Spleen (tissue), 7 donors: ENCODE data around the gene SNAPC2.
"Not testable (repeated sequence)": the region's sequence is repeated elsewhere in the genome, so short reads cannot be mapped to it uniquely, and the experiment has no call there.

ENCODE experiments used
- POLR2A ChIP-seq, 3 donors: fragments of 450-650 bp; IDR thresholded peaks; one replicate each; pipeline ENCODE4 v1.5.1; 2017; ENCODE audit warnings: antibody characterized with exemption in 3 of 3, mild to moderate bottlenecking in 1 of 3
- POLR2AphosphoS5 ChIP-seq, 3 donors: sonication (generic); formaldehyde crosslinking; IDR thresholded peaks; one replicate each; pipeline ENCODE4 v1.5.1; 2017; ENCODE audit warnings: antibody characterized with exemption in 3 of 3
- TF ChIP-seq, protein P1 (sequence below), 11 experiments: fragments of 200-600 bp in 7 of 11; fragments of 450-650 bp in 4 of 11; sonication (generic) in 4 of 11; IDR thresholded peaks in 8 of 11; conservative IDR thresholded peaks in 3 of 11; 1 replicate in 7 of 11; 2 replicates in 4 of 11; pipeline versions ENCODE4 v1.4.0 to v1.8.0; 2016 to 2021; ENCODE audit warnings: antibody characterized with exemption in 11 of 11, inconsistent platforms in 4 of 11, mild to moderate bottlenecking in 1 of 11
- donor health status: DM: no; HTN: no; CAD: no; lungs with moderate emphysema.
- donor health status: DM: no; HTN: no; CAD: no.
- donor health status: DM: no; HTN: no; CAD: no.

- TF ChIP-seq, protein P1, sequence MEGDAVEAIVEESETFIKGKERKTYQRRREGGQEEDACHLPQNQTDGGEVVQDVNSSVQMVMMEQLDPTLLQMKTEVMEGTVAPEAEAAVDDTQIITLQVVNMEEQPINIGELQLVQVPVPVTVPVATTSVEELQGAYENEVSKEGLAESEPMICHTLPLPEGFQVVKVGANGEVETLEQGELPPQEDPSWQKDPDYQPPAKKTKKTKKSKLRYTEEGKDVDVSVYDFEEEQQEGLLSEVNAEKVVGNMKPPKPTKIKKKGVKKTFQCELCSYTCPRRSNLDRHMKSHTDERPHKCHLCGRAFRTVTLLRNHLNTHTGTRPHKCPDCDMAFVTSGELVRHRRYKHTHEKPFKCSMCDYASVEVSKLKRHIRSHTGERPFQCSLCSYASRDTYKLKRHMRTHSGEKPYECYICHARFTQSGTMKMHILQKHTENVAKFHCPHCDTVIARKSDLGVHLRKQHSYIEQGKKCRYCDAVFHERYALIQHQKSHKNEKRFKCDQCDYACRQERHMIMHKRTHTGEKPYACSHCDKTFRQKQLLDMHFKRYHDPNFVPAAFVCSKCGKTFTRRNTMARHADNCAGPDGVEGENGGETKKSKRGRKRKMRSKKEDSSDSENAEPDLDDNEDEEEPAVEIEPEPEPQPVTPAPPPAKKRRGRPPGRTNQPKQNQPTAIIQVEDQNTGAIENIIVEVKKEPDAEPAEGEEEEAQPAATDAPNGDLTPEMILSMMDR (IDR thresholded peaks at IDR 0.05 in 8 of 11, conservative IDR thresholded peaks at IDR 0.05 in 3 of 11) = not testable (repeated sequence)
- TF ChIP-seq POLR2A, POLR2AphosphoS5 (IDR thresholded peaks at IDR 0.05): not testable (repeated sequence)
These were observed 26.6 kb upstream of the SNAPC2 start for GRCh38 chr19:7893362-7894101.
